Prostate gland (tissue), 2 donors: ENCODE results near the gene TSHZ2. TPM values are rescaled to one million over a fixed set of nuclear protein-coding genes. Genes with fewer than 3 reads are reported as not detected.

Source experiments
- DNase-seq: peaks from one replicate; pipeline ENCODE4 v3.0.0-alpha.2; 2019; ENCODE audit warnings: low spot score
- H3K27ac ChIP-seq, 2 donors: fragments of 200-600 bp; sonication (generic); 2 replicates each; pipeline ENCODE4 v1.5.1; 2017 to 2019
- H3K27me3 ChIP-seq: fragments of 200-600 bp; sonication (generic); replicated peaks from 2 replicates; pipeline ENCODE4 v1.5.1; 2019; ENCODE audit not compliant: insufficient read depth
- H3K36me3 ChIP-seq, 2 donors: fragments of 200-600 bp; sonication (generic); 1 replicate in 1 of 2; 2 replicates in 1 of 2; pipeline versions ENCODE4 v1.5.1 to v1.8.1; 2017 to 2019
- H3K4me1 ChIP-seq: fragments of 200-600 bp; sonication (generic); replicated peaks from 2 replicates; pipeline ENCODE4 v1.5.1; 2019
- H3K4me3 ChIP-seq, 2 donors: fragments of 200-600 bp; sonication (generic); 2 replicates each; pipeline ENCODE4 v1.5.1; 2017 to 2019
- H3K9me3 ChIP-seq: fragments of 200-600 bp; sonication (generic); 2 replicates; pipeline ENCODE4 v1.5.1; 2017
- POLR2A ChIP-seq: fragments of 450-650 bp; IDR thresholded peaks from one replicate; pipeline ENCODE4 v1.6.1; 2016; ENCODE audit warnings: antibody characterized with exemption, mild to moderate bottlenecking
- POLR2AphosphoS5 ChIP-seq: sonication (generic); formaldehyde crosslinking; IDR thresholded peaks from one replicate; pipeline ENCODE4 v1.6.1; 2017; ENCODE audit warnings: antibody characterized with exemption
- WGBS: methylation state at CpG from one replicate; pipeline ENCODE4 v1.1.5; 2018; 5-methylcytosine and 5-hydroxymethylcytosine counted together
- intact Hi-C: fragments of 100-400 bp; cut with DNase I; formaldehyde crosslinking; loops from one replicate; pipeline ENCODE4 v1.14.2; 2022
- total RNA-seq, 2 donors: library from RNA; depleted of rRNA; stranded (reverse); fragments of >200 nt; gene quantifications; one replicate each; pipeline ENCODE4 v1.1.0, GENCODE V29; 2016
- TF ChIP-seq, protein P1 (sequence below), 4 experiments: fragments of 200-600 bp in 2 of 4; fragments of 450-650 bp in 2 of 4; sonication (generic) in 2 of 4; IDR thresholded peaks; 1 replicate in 3 of 4; 2 replicates in 1 of 4; pipeline ENCODE4 v1.5.1; 2016 to 2019; ENCODE audit warnings: antibody characterized with exemption in 4 of 4, mild to moderate bottlenecking in 2 of 4, moderate library complexity in 2 of 4

TSHZ2 gene
- total RNA-seq, 2 donors from 2014 or later, result 9.8 to 35.1 TPM

DNA sequence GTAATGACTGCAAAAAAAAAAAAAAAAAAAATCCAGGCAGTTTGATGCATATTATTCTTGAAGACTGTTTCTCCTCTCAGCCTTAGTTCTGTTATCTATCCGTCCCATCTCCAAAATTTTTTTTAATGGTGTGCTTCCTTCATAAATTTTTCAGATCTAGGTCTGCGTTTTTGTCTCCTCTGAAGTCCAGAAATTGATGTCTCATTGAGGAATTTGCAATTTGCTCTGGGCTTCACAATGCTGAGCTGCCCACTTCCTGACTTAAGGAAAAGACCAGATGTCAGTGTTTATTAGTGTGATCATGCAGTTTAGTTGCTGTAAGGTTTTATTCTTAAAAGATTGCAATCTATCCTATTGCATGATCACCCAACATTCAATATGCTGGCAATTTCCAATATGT lies 323.9 kb downstream of the TSHZ2 start:
- TF ChIP-seq POLR2AphosphoS5, result no peak
- TF ChIP-seq POLR2A, result no peak
- TF ChIP-seq, protein P1, sequence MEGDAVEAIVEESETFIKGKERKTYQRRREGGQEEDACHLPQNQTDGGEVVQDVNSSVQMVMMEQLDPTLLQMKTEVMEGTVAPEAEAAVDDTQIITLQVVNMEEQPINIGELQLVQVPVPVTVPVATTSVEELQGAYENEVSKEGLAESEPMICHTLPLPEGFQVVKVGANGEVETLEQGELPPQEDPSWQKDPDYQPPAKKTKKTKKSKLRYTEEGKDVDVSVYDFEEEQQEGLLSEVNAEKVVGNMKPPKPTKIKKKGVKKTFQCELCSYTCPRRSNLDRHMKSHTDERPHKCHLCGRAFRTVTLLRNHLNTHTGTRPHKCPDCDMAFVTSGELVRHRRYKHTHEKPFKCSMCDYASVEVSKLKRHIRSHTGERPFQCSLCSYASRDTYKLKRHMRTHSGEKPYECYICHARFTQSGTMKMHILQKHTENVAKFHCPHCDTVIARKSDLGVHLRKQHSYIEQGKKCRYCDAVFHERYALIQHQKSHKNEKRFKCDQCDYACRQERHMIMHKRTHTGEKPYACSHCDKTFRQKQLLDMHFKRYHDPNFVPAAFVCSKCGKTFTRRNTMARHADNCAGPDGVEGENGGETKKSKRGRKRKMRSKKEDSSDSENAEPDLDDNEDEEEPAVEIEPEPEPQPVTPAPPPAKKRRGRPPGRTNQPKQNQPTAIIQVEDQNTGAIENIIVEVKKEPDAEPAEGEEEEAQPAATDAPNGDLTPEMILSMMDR (IDR thresholded peaks at IDR 0.05), result no peak
- no peak overlapping the region for H3K4me3 ChIP-seq
- H3K9me3 ChIP-seq, result no peaks in the 10 kb centered on the region
- H3K4me1 ChIP-seq, result no peaks in the 10 kb centered on the region
- DNase-seq, result no peak
- 61% methylated on average over 2 of the region's 2 CpGs for WGBS
- no peaks in the 10 kb centered on the region for H3K27me3 ChIP-seq
- no peaks in the 10 kb centered on the region for H3K36me3 ChIP-seq
- no peak overlapping the region for H3K27ac ChIP-seq
- intact Hi-C loops, result no loop called here

DNA sequence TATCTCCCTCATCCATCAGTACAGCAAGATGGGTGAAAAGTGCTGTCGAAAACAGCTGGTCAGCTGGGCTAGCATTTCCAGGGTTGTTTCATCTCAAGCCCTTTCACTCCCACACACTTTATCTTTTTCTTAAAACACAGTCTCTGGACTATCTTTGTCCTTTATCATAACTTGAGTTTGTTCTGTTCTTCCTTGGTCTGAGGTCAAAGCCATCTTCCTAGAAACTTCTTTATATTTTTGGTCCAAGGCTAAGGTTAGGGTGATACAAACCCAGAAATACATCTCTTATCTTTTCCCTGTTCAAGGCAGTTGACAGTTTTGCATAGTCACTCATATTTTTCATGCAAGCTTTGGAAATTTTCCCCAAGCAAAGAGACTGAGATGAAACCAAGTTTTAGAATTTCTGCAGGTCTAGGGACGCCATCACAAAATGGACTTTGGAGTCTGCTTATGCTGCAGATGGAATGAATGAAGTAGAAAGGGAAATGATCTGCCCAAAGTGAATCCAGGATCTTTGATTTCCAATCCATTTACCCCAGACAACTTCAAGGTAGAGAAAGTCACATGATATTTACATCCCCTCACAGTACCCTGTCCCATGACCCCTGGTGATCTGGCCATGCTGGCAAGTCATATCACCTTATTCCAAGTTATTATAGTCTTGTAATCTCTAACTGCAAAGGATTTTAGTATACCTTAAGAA lies 324.4 kb downstream of the TSHZ2 start:
- Histone ChIP-seq H3K9me3 (no peaks in the 10 kb centered on the region), H3K4me3 (no peak overlapping the region), H3K36me3 (no peaks in the 10 kb centered on the region), H3K27ac (no peak overlapping the region), H3K4me1 (no peaks in the 10 kb centered on the region), H3K27me3 (no peaks in the 10 kb centered on the region)
- WGBS, result 82% methylated on average over 2 of the region's 2 CpGs
- intact Hi-C loops, result no loop called here
- DNase-seq, result no peak
- TF ChIP-seq, protein P1 (IDR thresholded peaks at IDR 0.05), result no peak
- TF ChIP-seq POLR2AphosphoS5, result no peak
- no peak for TF ChIP-seq POLR2A

- Histone ChIP-seq H3K4me3 (no peak overlapping the region), H3K36me3 (no peaks in the 10 kb centered on the region), H3K27me3 (no peaks in the 10 kb centered on the region), H3K4me1 (no peaks in the 10 kb centered on the region), H3K27ac (no peak overlapping the region), H3K9me3 (no peaks in the 10 kb centered on the region)
- no peak for DNase-seq
- 98% methylated on average over 7 of the region's 7 CpGs for WGBS
- intact Hi-C loops, result no loop called here
- TF ChIP-seq POLR2AphosphoS5 (no peak), POLR2A (no peak)
- TF ChIP-seq, protein P1 (IDR thresholded peaks at IDR 0.05), result no peak
Observed at GRCh38 chr20:53297154-53297529, 325.0 kb downstream of the TSHZ2 start.

- no peak overlapping the region for H3K4me3 ChIP-seq
- DNase-seq, result no peak
- H3K4me1 ChIP-seq, result no peaks in the 10 kb centered on the region
- no peak for TF ChIP-seq POLR2AphosphoS5
- TF ChIP-seq, protein P1 (IDR thresholded peaks at IDR 0.05), result no peak
- no peak for TF ChIP-seq POLR2A
- no peaks in the 10 kb centered on the region for H3K36me3 ChIP-seq
- whole genome bisulfite sequencing, result 97% methylated on average over 6 of the region's 6 CpGs
- no peaks in the 10 kb centered on the region for H3K9me3 ChIP-seq
- H3K27me3 ChIP-seq, result no peaks in the 10 kb centered on the region
- intact Hi-C loops, result no loop called here
- no peak overlapping the region for H3K27ac ChIP-seq
Observed at GRCh38 chr20:53298260-53298659, 326.1 kb downstream of the TSHZ2 start.

- 94% methylated on average over 1 of the region's 1 CpG for WGBS
- Histone ChIP-seq H3K4me3 (no peak overlapping the region), H3K27ac (no peak overlapping the region), H3K27me3 (no peaks in the 10 kb centered on the region), H3K36me3 (no peaks in the 10 kb centered on the region), H3K9me3 (no peaks in the 10 kb centered on the region), H3K4me1 (no peaks in the 10 kb centered on the region)
- DNase-seq, result no peak
- TF ChIP-seq POLR2AphosphoS5, result no peak
- TF ChIP-seq POLR2A, result no peak
- TF ChIP-seq, protein P1 (IDR thresholded peaks at IDR 0.05), result no peak
- intact Hi-C loops, result no loop called here
Observed at GRCh38 chr20:53298911-53299310, 326.8 kb downstream of the TSHZ2 start.
